HG02938 (cell line): ENCODE results near the gene VILL.

Experiments
- ATAC-seq: cut with Tn5 transposase; IDR thresholded peaks from one replicate; pipeline ENCODE4 v1.9.1; 2021; ENCODE audit warnings: mild to moderate bottlenecking, moderate library complexity; ENCODE audit not compliant: unreplicated experiment

Gene VILL

DNA sequence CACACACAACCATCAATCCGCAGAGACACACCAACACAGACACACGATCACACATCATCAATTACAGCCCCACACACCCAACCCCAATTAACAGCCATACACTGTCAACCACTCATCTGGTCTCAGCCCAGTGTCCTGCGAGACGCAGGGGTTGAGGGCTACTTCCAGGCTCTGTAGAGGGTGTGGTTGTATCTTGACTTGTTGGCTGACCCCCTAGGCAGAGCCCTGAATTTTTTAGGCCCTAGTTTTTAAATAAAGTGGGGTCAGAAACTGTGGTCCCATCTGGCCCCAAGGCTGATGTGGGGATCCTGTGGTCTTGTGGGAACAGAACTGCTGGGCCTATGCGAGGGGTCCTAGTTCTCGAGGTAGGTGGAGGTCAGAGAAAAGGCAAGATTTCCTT, 9.2 kb downstream of the VILL start:
- no peak for ATAC-seq

- ATAC-seq: no peak
Measured at GRCh38 chr3:38000242-38000916, 9.8 kb downstream of the VILL start.

DNA sequence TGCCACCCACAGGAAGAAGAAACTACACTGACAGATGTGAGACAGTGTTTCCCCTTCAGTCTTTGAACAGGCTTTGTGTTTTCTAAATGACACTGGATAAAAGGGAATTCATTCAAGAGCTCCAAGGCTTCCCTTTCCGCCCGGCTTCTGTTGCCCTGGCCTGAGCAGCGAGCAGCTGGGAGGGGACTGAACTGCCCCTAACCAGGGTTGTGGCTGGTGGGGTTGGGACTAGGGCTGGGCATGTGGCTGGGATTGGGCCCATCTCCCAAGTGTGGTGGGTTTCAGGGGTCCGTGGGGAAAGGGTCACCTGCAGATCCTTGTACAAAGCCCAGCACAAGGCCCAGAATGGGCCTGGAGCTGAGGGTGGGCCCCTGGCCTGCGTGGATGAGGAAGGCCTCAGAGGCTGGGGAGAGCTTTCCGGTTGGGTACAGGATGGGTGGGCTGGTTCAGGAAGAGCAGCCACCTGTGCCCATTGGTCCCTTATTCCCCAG, 10.4 kb downstream of the VILL start:
- no peak for ATAC-seq

DNA sequence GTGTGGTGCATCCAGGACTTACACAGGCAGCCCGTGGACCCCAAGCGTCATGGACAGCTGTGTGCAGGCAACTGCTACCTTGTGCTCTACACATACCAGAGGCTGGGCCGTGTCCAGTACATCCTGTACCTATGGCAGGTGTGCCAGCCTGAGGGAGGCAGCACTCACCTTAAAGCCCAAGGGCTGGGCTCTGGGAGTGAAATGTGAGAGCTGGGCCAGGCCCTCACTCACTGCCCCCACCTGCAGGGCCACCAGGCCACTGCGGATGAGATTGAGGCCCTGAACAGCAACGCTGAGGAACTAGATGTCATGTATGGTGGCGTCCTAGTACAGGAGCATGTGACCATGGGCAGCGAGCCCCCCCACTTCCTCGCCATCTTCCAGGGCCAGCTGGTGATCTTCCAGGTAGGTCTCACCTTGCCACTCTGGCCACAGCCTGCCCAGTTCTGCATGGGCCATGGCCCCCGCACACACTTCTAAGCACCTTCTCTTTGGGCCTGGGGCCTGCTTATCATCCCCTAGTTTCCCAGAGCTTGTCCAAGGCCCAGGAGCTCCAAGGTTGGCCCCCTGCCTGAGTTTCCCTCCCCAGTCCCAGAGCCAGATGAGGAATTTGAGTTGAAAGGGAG, 11.0 kb downstream of the VILL start:
- no peak for ATAC-seq

GRCh38 chr3:38002291-38002876, 11.8 kb downstream of the VILL start:
- ATAC-seq: no peak

GRCh38 chr3:38002940-38003339, 12.4 kb downstream of the VILL start:
- no peak for ATAC-seq

DNA sequence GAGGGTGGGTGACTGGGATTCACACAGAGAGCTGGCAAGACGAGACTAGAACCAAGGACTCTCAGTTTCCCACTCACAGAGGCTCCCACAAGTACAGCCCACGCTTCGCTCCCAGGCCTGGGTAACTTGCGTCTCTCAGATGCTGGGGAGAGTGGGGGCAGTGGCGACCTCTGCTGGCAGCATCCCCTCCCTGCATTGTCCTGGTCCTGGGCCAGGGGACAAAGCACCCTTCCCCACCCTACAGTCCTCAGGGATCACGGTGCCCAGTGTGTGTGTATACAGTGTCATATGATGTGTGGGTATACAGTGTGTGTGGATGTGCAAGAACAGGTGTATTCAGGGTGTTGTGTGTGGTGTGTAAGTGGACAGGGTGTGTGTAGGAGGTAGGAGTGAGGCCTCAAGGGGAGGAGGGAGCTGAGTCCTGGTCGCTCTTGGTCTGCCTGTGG, 12.8 kb downstream of the VILL start:
- ATAC-seq: no peak

DNA sequence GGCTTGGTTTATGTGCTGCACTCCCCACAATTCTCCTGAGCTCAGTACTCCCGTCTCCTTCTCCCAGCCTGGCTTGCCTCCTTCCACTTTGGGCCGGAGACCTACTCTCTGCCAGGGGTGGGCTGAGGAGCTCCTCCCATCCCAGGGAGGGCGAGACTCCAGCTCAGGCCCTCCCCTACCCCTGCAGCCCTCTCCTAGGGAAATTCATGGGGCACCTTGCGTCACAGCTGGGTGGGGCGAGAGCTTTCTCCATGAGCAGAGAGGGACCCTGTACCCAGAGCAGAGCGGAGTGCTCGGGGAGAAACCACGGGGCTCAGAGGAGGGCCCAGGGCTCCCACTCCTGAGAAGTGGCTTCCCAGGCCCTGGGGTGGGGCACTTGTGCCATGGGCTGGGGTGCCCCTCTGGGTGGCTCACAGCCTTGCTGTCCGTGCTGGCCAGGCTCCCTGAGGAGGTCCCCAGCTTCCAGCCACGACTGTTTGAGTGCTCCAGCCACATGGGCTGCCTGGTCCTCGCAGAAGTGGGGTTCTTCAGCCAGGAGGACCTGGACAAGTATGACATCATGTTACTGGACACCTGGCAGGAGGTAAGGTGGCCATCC, 13.3 kb downstream of the VILL start:
- ATAC-seq: no peak

GRCh38 chr3:38004415-38005075, 14.0 kb downstream of the VILL start:
- ATAC-seq: no peak

DNA sequence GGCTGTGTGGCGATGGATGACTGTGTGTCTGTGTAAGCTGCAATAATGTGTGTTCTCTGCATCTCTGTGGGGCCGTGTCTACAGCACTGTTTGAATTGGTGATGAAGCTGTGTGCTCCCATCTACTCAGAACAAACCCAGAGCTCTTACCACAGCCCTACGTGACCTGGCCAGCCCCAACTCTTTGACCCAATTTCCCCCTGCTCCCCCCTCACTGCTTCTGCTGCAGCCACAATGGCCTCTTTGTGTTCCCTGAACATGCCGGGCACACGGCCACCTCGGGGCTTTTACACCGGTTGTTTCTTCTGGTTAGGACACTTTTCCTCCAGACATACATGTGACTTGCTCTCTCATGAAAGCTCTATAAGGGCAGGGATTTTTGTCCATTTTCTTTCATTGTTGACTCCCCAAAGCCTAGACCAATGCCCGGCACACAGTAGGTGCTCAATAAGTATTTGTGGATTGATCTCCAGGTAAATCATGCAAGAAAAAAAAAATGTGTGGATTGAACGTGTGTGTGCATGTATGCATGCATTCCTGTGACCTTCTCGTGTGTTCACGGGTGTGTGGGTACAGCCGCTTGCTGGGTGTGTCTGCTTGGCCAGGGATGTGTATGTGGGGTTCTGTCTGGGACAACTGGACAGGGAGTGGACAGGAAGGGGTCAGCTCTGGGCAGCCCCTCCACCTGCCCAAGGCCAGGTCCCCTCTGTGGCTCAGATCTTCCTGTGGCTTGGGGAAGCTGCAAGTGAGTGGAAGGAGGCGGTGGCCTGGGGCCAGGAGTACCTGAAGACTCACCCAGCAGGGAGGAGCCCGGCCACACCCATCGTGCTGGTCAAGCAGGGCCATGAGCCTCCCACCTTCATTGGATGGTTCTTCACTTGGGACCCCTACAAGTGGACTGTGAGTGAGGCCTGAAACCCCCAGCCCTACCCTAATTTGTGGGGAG, 14.8 kb downstream of the VILL start:
- ATAC-seq: no peak

- ATAC-seq: no peak
Measured at GRCh38 chr3:38006031-38006430, 15.4 kb downstream of the VILL start.

- no peak for ATAC-seq
Measured at GRCh38 chr3:38006445-38006995, 15.9 kb downstream of the VILL start.

DNA sequence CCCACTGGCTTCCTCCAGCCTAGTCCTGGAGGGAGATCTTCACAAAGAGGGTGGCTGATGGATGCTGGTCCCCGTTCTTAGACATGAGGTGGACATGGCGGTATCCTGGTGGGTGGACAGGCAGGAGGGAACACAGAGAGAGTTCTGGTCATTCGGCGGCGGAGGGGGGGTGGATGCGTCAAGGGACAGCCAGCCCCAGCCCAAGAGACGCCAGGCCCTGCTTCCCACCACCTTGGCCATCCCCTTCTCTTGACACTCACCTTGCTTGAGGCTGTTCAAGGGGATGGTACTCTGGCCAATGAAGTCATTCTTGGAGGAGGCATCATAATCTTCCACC, 17.1 kb downstream of the VILL start:
- ATAC-seq: no peak

- no peak for ATAC-seq
Measured at GRCh38 chr3:38008191-38008701, 17.7 kb downstream of the VILL start.

- ATAC-seq: no peak
Measured at GRCh38 chr3:38008971-38009580, 18.5 kb downstream of the VILL start.

GRCh38 chr3:38009807-38010591, 19.4 kb downstream of the VILL start:
- no peak for ATAC-seq

- no peak for ATAC-seq
Measured at GRCh38 chr3:38011111-38011510, 20.5 kb downstream of the VILL start.

DNA sequence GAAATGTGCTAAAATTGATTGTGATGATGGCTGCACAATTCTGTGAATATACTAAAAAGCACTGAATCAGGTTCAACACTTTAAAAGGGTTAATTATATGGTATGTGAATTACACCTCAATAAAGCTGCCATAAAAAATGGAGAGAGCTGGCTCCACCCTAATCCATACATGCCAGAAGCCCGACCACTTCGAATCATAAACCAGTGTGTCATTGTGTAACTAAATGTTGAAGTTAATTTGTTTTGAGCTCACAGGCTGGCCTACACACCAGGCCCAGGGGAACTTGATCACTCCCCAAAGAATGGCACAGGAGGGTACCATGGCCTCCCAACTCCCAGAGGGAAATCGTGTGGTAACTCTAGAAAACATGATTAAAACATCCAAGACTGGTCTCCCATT, 24.9 kb downstream of the VILL start:
- ATAC-seq: no peak

- no peak for ATAC-seq
Measured at GRCh38 chr3:38015984-38016383, 25.4 kb downstream of the VILL start.
